MCF 10A (cell line): ENCODE results near the gene CPED1. TPM values are rescaled to one million over a fixed set of nuclear protein-coding genes. Genes with fewer than 3 reads are reported as not detected.

ENCODE experiments used
- BruUV-seq: library from RNA; stranded (reverse); fragments of 400-500 nt; replicated peaks from 2 replicates; lab custom pipeline; 2021; lab: Mats Ljungman, UMichigan
- CTCF ChIA-PET: fragments of 300-600 bp; sonication (Branson Sonifier 250); formaldehyde crosslinking; extraction: SDS; loops from one replicate; lab custom pipeline; 2021; ENCODE audit warnings: antibody characterized with exemption, inconsistent platforms; lab: Yijun Ruan, JAX
- POLR2A ChIA-PET: fragments of 300-600, 350-650 bp; sonication (Branson Sonifier 250); formaldehyde crosslinking; extraction: SDS; loops from one replicate; lab custom pipeline; 2020; ENCODE audit warnings: antibody characterized with exemption, inconsistent platforms; lab: Yijun Ruan, JAX
- DNase-seq: peaks from one replicate; pipeline ENCODE4 v3.0.0-alpha.2; 2018; ENCODE audit not compliant: unreplicated experiment
- H3K27ac Mint-ChIP-seq: one replicate; pipeline ENCODE4 v1.8.0; 2022; ENCODE audit warnings: mild to moderate bottlenecking, low read depth, mixed read lengths; ENCODE audit not compliant: unreplicated experiment
- H3K27me3 Mint-ChIP-seq: one replicate; pipeline ENCODE4 v1.8.0; 2022; ENCODE audit warnings: mixed read lengths; ENCODE audit not compliant: insufficient read depth, unreplicated experiment
- H3K36me3 Mint-ChIP-seq: one replicate; pipeline ENCODE4 v1.8.0; 2022; ENCODE audit warnings: mild to moderate bottlenecking, moderate library complexity, mixed read lengths; ENCODE audit not compliant: insufficient read depth, unreplicated experiment
- H3K4me1 Mint-ChIP-seq: one replicate; pipeline ENCODE4 v1.8.0; 2022; ENCODE audit warnings: mixed read lengths; ENCODE audit not compliant: insufficient read depth, unreplicated experiment
- H3K4me3 Mint-ChIP-seq: one replicate; pipeline ENCODE4 v1.8.0; 2022; ENCODE audit warnings: mild to moderate bottlenecking, moderate library complexity, mixed read lengths; ENCODE audit not compliant: unreplicated experiment
- H3K9me3 Mint-ChIP-seq: one replicate; pipeline ENCODE4 v1.8.0; 2022; ENCODE audit warnings: mixed read lengths; ENCODE audit not compliant: unreplicated experiment
- CTCF ChIP-seq: fragments of 200-600 bp; IDR thresholded peaks from one replicate; pipeline ENCODE4 v1.8.0; 2022; ENCODE audit warnings: antibody characterized with exemption, mild to moderate bottlenecking; ENCODE audit not compliant: unreplicated experiment
- intact Hi-C: fragments of 100-400 bp; cut with micrococcal nuclease; formaldehyde crosslinking; loops from 2 replicates; pipeline ENCODE4 v1.14.1; 2022
- total RNA-seq: library from RNA; stranded (reverse); gene quantifications from 2 replicates; pipeline ENCODE4 v1.2.3, GENCODE V29; 2022

Gene CPED1
- total RNA-seq, 1 experiment from 2014 or later: not detected

- Mint-ChIP-seq H3K36me3 (no peaks in the 10 kb centered on the region), H3K4me3 (no peak overlapping the region), H3K27ac (no peak overlapping the region), H3K9me3 (no peaks in the 10 kb centered on the region), H3K27me3 (peaks cover 53% of the 10 kb centered on the region), H3K4me1 (no peaks in the 10 kb centered on the region)
- no peak for TF ChIP-seq CTCF
- ChIA-PET CTCF (interaction anchor here (1.3 kb wide), 1 partner anchor 66 kb away, joined by 3 read pairs; no protein-coding TSS in a partner anchor), POLR2A (no interaction called here)
- intact Hi-C loops: no loop called here
- no peak for DNase-seq
- BruUV-seq: no TSS peak
Observed at GRCh38 chr7:121172484-121172883, 184.0 kb downstream of the CPED1 start.

GRCh38 chr7:121175826-121176225 is 187.3 kb downstream of the CPED1 start:
- ChIA-PET POLR2A (interaction anchor here (0.7 kb wide), 1 partner anchor 696 kb away, joined by 3 read pairs; no protein-coding TSS in a partner anchor), CTCF (interaction anchor here (0.6 to 0.9 kb wide), 2 partner anchors 226 to 450 kb away, joined by 3 read pairs; partner anchors contain the start of gene ING3)
- no peak for TF ChIP-seq CTCF
- H3K36me3 Mint-ChIP-seq: no peaks in the 10 kb centered on the region
- H3K27me3 Mint-ChIP-seq: peaks cover 61% of the 10 kb centered on the region
- intact Hi-C loops: no loop called here
- BruUV-seq: no TSS peak
- no peaks in the 10 kb centered on the region for H3K4me1 Mint-ChIP-seq
- H3K27ac Mint-ChIP-seq: no peak overlapping the region
- no peak for DNase-seq
- no peak overlapping the region for H3K4me3 Mint-ChIP-seq
- H3K9me3 Mint-ChIP-seq: no peaks in the 10 kb centered on the region

GRCh38 chr7:121178452-121178851 is 189.9 kb downstream of the CPED1 start:
- POLR2A ChIA-PET: no interaction called here
- Mint-ChIP-seq H3K27me3 (peaks cover 68% of the 10 kb centered on the region), H3K27ac (no peak overlapping the region), H3K4me1 (no peaks in the 10 kb centered on the region), H3K9me3 (no peaks in the 10 kb centered on the region), H3K36me3 (no peaks in the 10 kb centered on the region), H3K4me3 (no peak overlapping the region)
- no peak for TF ChIP-seq CTCF
- intact Hi-C loops: no loop called here
- CTCF ChIA-PET: no interaction called here
- no peak for DNase-seq
- no TSS peak for BruUV-seq

- no peak overlapping the region for H3K4me3 Mint-ChIP-seq
- H3K4me1 Mint-ChIP-seq: no peaks in the 10 kb centered on the region
- intact Hi-C loops: no loop called here
- BruUV-seq: no TSS peak
- peaks cover 63% of the 10 kb centered on the region for H3K27me3 Mint-ChIP-seq
- no peak overlapping the region for H3K27ac Mint-ChIP-seq
- ChIA-PET CTCF (interaction anchor here (0.6 kb wide), 1 partner anchor 199 kb away, joined by 5 read pairs; no protein-coding TSS in a partner anchor), POLR2A (no interaction called here)
- DNase-seq: no peak
- H3K9me3 Mint-ChIP-seq: no peaks in the 10 kb centered on the region
- no peak for TF ChIP-seq CTCF
- H3K36me3 Mint-ChIP-seq: no peaks in the 10 kb centered on the region
Observed at GRCh38 chr7:121178869-121179497, 190.5 kb downstream of the CPED1 start.
